HepG2 (cell line): Measurements from ENCODE around the gene CES5A. TPM values are rescaled to one million over a fixed set of nuclear protein-coding genes. Genes with fewer than 3 reads are reported as not detected.

Experiments
- ATAC-seq: fragments of 200-7000 bp; cut with Tn5 transposase; 3 replicates; pipeline ENCODE4 v1.9.1; 2020; ENCODE audit warnings: mild to moderate bottlenecking, moderate library complexity
- BruUV-seq: library from RNA; stranded (reverse); fragments of 400-500 nt; replicated peaks from 2 replicates; lab custom pipeline; 2021; lab: Mats Ljungman, UMichigan
- CTCF ChIA-PET: fragments of 300-600 bp; formaldehyde crosslinking; extraction: SDS; loops from one replicate; lab custom pipeline; 2021; ENCODE audit warnings: low total read pairs, inconsistent platforms, low intra/inter-chr PET ratio; lab: Yijun Ruan, JAX
- POLR2A ChIA-PET: fragments of 350-600 bp; sonication (Branson Sonifier 250); formaldehyde crosslinking; loops from one replicate; lab custom pipeline; 2020; ENCODE audit warnings: antibody characterized with exemption, inconsistent platforms; lab: Yijun Ruan, JAX
- DNase-seq: peaks from one replicate; pipeline ENCODE4 v3.0.0-alpha.2; 2015; ENCODE audit warnings: low spot score
- FAIRE-seq: peaks from 3 replicates; lab custom pipeline; 2011; peaks lifted over from hg19 to GRCh38; lab: Jason Lieb, UNC
- H2AFZ ChIP-seq: one replicate; pipeline ENCODE4 v1.6.1; 2011; ENCODE audit warnings: low read length, inconsistent platforms
- H3K27ac ChIP-seq: fragments of 300-600 bp; 3 replicates; pipeline ENCODE4 v1.8.0; 2011; ENCODE audit warnings: mixed run types, mild to moderate bottlenecking, mixed read lengths, low read length, inconsistent platforms; ENCODE audit not compliant: insufficient read depth; ENCODE audit errors: extremely low read length
- H3K27me3 ChIP-seq, 2 experiments: fragments of 200-600 bp in 1 of 2; 2 replicates in 1 of 2; 3 replicates in 1 of 2; pipeline versions ENCODE4 v1.6.0 to v1.8.0; 2011; ENCODE audit warnings: low read length in 2 of 2, mild to moderate bottlenecking in 2 of 2, moderate library complexity in 2 of 2, inconsistent platforms in 1 of 2; ENCODE audit not compliant: insufficient read depth in 2 of 2, control insufficient read depth in 1 of 2
- H3K36me3 ChIP-seq, 2 experiments: fragments of 200-600 bp in 1 of 2; replicated peaks in 1 of 2; 2 replicates in 1 of 2; 3 replicates in 1 of 2; pipeline versions ENCODE4 v1.5.1 to v1.8.0; 2011; ENCODE audit warnings: low read length in 2 of 2, inconsistent platforms in 1 of 2; ENCODE audit not compliant: insufficient read depth in 2 of 2, control insufficient read depth in 1 of 2
- H3K4me1 ChIP-seq: 2 replicates; pipeline ENCODE4 v1.5.1; 2012; ENCODE audit warnings: low read length, inconsistent platforms; ENCODE audit not compliant: insufficient read depth
- H3K4me2 ChIP-seq: 2 replicates; pipeline ENCODE4 v1.6.0; 2011; ENCODE audit warnings: low read depth, low read length, inconsistent platforms
- H3K4me3 ChIP-seq, 3 experiments: fragments of 200-600 bp in 1 of 3; sonication (generic), shearing (Covaris generic) in 1 of 3; replicated peaks in 1 of 3; 2 replicates each; pipeline ENCODE4 v1.5.1; 2011 to 2016; ENCODE audit warnings: low read length in 3 of 3, inconsistent platforms in 2 of 3, low read depth in 2 of 3, mild to moderate bottlenecking in 2 of 3, control low read depth in 1 of 3, mixed read lengths in 1 of 3; ENCODE audit not compliant: insufficient read depth in 1 of 3
- H3K79me2 ChIP-seq: one replicate; pipeline ENCODE4 v1.6.1; 2011; ENCODE audit warnings: low read length, inconsistent platforms; ENCODE audit not compliant: insufficient read depth
- H3K9ac ChIP-seq: 2 replicates; pipeline ENCODE4 v1.6.0; 2011; ENCODE audit warnings: mild to moderate bottlenecking, low read depth, low read length, inconsistent platforms; ENCODE audit not compliant: insufficient read depth
- H3K9me3 ChIP-seq: 2 replicates; pipeline ENCODE4 v1.5.1; 2012; ENCODE audit warnings: mild to moderate bottlenecking, low read length
- H4K20me1 ChIP-seq: 2 replicates; pipeline ENCODE4 v1.6.0; 2011; ENCODE audit warnings: inconsistent platforms, mild to moderate bottlenecking, low read length, moderate library complexity; ENCODE audit not compliant: insufficient read depth
- ARID2 ChIP-seq: sonication (generic); formaldehyde crosslinking; IDR thresholded peaks from 2 replicates; pipeline ENCODE4 v1.8.1; 2022; ENCODE audit warnings: mild to moderate bottlenecking, missing genetic modification reagents, borderline replicate concordance
- DNMT3B ChIP-seq: conservative IDR thresholded peaks from 2 replicates; pipeline ENCODE4 v1.6.1; 2016; ENCODE audit warnings: missing biosample characterization, control low read depth
- FOXK1 ChIP-seq: sonication (generic); formaldehyde crosslinking; IDR thresholded peaks from 2 replicates; pipeline ENCODE4 v1.4.0; 2020; ENCODE audit warnings: low read depth, missing genetic modification reagents, borderline replicate concordance
- MLLT10 ChIP-seq: sonication (generic); formaldehyde crosslinking; IDR thresholded peaks from 2 replicates; pipeline ENCODE4 v1.4.0; 2020; ENCODE audit warnings: missing genetic modification reagents
- NR2F6 ChIP-seq, 2 experiments: IDR thresholded peaks; 2 replicates each; pipeline ENCODE4 v1.6.1; 2016; ENCODE audit warnings: antibody characterized with exemption in 1 of 2, mild to moderate bottlenecking in 1 of 2
- TAF15 ChIP-seq: fragments of 200-400 bp; formaldehyde crosslinking; IDR thresholded peaks from one replicate; pipeline ENCODE4 v1.6.1; 2018; ENCODE audit warnings: mild to moderate bottlenecking, low read depth, low read length; ENCODE audit not compliant: poor library complexity, severe bottlenecking
- WGBS: methylation state at CpG from one replicate; pipeline ENCODE4 v1.1.6; 2017; ENCODE audit warnings: low lambda C conversion rate; 5-methylcytosine and 5-hydroxymethylcytosine counted together
- in situ Hi-C: cut with HindIII; loops from 2 replicates; pipeline ENCODE4 v1.10.0; 2017; ENCODE audit warnings: low pct_unique_long_range_greater_than_20kb; ENCODE audit not compliant: extremely low pct_ligation_motif_present
- intact Hi-C: fragments of 100-400 bp; cut with micrococcal nuclease; formaldehyde crosslinking; loops from one replicate; pipeline ENCODE4 v1.10.0; 2022; ENCODE audit not compliant: unreplicated experiment
- polyA plus RNA-seq, 8 experiments: library from polyadenylated mRNA; depleted of rRNA in 3 of 8; stranded (reverse) in 7 of 8; unstranded in 1 of 8; fragments of >200 nt; fragmentation: Illumina TruSeq in 4 of 8; extraction: Trizol in 4 of 8; gene quantifications; 2 replicates each; pipeline versions ENCODE4 v1.2.1 to v1.2.3, GENCODE V29; 2011 to 2016; ENCODE audit warnings: low read depth in 4 of 8, missing spikeins in 1 of 8, mixed read lengths in 1 of 8; ENCODE audit not compliant: insufficient read depth in 1 of 8
- total RNA-seq, 5 experiments: library from RNA; depleted of rRNA; stranded (reverse); fragments of >200 nt; fragmentation: Illumina TruSeq; extraction: Trizol; gene quantifications; 2 replicates each; pipeline ENCODE4 v1.2.3, GENCODE V29; 2016; ENCODE audit warnings: low read depth in 1 of 5
- TF ChIP-seq, protein P1 (sequence below): IDR thresholded peaks from 2 replicates; pipeline ENCODE4 v1.6.1; 2016; ENCODE audit warnings: missing compliant biosample characterization, missing genetic modification reagents, borderline replicate concordance
- TF ChIP-seq, protein P2 (sequence below): sonication (generic); formaldehyde crosslinking; IDR thresholded peaks from 2 replicates; pipeline ENCODE4 v1.5.0; 2020; ENCODE audit warnings: missing genetic modification reagents
- TF ChIP-seq, protein P3 (sequence below): sonication (generic); formaldehyde crosslinking; IDR thresholded peaks from 2 replicates; pipeline ENCODE4 v1.4.0; 2020; ENCODE audit warnings: mild to moderate bottlenecking, low read depth, missing genetic modification reagents
- TF ChIP-seq, protein P4 (sequence below): sonication (generic); formaldehyde crosslinking; IDR thresholded peaks from 2 replicates; pipeline ENCODE4 v1.8.1; 2022; ENCODE audit warnings: low read depth, mild to moderate bottlenecking, missing genetic modification reagents

The CES5A gene
- total and polyA plus RNA-seq, 2 of the 13 experiments (the other 11 are each of a cell fraction or from before 2014, with no cell fraction given), result not detected

DNA sequence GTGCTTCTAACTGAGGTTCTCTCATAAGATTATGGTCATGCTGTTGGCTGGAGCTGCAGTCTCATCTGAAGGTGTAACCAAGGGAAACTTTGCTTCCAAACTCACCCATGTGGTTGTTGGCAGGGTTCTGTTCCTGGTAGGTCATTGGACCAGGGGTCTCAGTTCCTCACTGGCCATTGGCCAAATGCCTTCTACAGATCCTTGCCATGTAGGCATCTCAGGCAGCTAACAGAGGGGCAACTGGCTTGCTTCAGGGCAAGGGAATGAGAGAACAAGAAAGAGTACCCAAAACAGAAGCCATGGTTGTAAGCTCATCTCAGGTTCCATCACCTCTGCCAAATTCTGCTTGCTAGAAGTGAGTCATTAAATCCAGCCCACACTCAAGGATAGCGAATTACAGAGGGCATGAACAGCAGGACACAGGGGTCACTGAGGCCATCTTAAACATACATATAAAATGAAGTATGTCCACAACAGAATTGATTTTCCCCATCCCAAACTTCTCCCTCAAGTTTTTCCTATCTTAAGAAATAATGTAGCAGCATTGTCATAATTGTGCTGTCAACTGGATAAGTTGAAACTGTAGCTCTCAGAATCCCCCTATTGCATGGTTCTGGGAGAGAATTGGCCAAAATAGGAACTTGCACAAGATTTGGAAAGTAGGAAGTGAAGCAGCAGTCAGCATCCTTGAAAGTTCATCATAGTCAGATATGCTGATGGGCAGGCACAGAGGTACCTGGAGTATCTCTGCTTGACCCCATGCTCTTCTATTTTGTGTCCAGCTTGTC is 42.4 kb upstream of the CES5A start:
- H3K36me3 ChIP-seq, result no peaks in the 10 kb centered on the region
- no peak for TF ChIP-seq MLLT10 (CRISPR knock-in tag)
- TF ChIP-seq FOXK1 (CRISPR knock-in tag), result no peak
- TF ChIP-seq, protein P1, sequence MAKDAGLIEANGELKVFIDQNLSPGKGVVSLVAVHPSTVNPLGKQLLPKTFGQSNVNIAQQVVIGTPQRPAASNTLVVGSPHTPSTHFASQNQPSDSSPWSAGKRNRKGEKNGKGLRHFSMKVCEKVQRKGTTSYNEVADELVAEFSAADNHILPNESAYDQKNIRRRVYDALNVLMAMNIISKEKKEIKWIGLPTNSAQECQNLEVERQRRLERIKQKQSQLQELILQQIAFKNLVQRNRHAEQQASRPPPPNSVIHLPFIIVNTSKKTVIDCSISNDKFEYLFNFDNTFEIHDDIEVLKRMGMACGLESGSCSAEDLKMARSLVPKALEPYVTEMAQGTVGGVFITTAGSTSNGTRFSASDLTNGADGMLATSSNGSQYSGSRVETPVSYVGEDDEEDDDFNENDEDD (CRISPR knock-in tag), result no peak
- no peak for TF ChIP-seq ARID2 (CRISPR knock-in tag)
- TF ChIP-seq, protein P2, sequence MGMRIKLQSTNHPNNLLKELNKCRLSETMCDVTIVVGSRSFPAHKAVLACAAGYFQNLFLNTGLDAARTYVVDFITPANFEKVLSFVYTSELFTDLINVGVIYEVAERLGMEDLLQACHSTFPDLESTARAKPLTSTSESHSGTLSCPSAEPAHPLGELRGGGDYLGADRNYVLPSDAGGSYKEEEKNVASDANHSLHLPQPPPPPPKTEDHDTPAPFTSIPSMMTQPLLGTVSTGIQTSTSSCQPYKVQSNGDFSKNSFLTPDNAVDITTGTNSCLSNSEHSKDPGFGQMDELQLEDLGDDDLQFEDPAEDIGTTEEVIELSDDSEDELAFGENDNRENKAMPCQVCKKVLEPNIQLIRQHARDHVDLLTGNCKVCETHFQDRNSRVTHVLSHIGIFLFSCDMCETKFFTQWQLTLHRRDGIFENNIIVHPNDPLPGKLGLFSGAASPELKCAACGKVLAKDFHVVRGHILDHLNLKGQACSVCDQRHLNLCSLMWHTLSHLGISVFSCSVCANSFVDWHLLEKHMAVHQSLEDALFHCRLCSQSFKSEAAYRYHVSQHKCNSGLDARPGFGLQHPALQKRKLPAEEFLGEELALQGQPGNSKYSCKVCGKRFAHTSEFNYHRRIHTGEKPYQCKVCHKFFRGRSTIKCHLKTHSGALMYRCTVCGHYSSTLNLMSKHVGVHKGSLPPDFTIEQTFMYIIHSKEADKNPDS (CRISPR knock-in tag), result no peak
- no peak for TF ChIP-seq NR2F6 (IDR thresholded peaks at IDR 0.05)
- TF ChIP-seq NR2F6 (CRISPR knock-in tag; IDR thresholded peaks at IDR 0.05), result no peak
- TF ChIP-seq, protein P3, sequence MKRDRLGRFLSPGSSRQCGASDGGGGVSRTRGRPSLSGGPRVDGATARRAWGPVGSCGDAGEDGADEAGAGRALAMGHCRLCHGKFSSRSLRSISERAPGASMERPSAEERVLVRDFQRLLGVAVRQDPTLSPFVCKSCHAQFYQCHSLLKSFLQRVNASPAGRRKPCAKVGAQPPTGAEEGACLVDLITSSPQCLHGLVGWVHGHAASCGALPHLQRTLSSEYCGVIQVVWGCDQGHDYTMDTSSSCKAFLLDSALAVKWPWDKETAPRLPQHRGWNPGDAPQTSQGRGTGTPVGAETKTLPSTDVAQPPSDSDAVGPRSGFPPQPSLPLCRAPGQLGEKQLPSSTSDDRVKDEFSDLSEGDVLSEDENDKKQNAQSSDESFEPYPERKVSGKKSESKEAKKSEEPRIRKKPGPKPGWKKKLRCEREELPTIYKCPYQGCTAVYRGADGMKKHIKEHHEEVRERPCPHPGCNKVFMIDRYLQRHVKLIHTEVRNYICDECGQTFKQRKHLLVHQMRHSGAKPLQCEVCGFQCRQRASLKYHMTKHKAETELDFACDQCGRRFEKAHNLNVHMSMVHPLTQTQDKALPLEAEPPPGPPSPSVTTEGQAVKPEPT (CRISPR knock-in tag), result no peak
- TF ChIP-seq DNMT3B (CRISPR knock-in tag), result no peak
- TF ChIP-seq, protein P4, sequence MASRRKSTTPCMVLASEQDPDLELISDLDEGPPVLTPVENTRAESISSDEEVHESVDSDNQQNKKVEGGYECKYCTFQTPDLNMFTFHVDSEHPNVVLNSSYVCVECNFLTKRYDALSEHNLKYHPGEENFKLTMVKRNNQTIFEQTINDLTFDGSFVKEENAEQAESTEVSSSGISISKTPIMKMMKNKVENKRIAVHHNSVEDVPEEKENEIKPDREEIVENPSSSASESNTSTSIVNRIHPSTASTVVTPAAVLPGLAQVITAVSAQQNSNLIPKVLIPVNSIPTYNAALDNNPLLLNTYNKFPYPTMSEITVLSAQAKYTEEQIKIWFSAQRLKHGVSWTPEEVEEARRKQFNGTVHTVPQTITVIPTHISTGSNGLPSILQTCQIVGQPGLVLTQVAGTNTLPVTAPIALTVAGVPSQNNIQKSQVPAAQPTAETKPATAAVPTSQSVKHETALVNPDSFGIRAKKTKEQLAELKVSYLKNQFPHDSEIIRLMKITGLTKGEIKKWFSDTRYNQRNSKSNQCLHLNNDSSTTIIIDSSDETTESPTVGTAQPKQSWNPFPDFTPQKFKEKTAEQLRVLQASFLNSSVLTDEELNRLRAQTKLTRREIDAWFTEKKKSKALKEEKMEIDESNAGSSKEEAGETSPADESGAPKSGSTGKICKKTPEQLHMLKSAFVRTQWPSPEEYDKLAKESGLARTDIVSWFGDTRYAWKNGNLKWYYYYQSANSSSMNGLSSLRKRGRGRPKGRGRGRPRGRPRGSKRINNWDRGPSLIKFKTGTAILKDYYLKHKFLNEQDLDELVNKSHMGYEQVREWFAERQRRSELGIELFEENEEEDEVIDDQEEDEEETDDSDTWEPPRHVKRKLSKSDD (CRISPR knock-in tag), result no peak
- TF ChIP-seq TAF15, result no peak
- TF ChIP-seq, all 625 proteins: peak for 0
- ChIA-PET CTCF (no interaction called here), POLR2A (no interaction called here)
- no peak overlapping the region for H3K9ac ChIP-seq
- no peak overlapping the region for H2AFZ ChIP-seq
- ATAC-seq (no peak), FAIRE-seq (no peak), DNase-seq (no peak)
- H3K4me2 ChIP-seq, result no peak overlapping the region
- in situ Hi-C loops (no loop called here), intact Hi-C loops (no loop called here)
- H3K4me1 ChIP-seq, result no peaks in the 10 kb centered on the region
- WGBS, result 0% methylated on average over 1 of the region's 1 CpG
- H3K27ac ChIP-seq, result no peak overlapping the region
- no peak overlapping the region for H3K4me3 ChIP-seq
- H3K79me2 ChIP-seq, result no peaks in the 10 kb centered on the region
- peaks cover 0 to 1% of the 10 kb centered on the region in 2 experiments; a peak in 1 of 5 replicates for H3K27me3 ChIP-seq
- no peaks in the 10 kb centered on the region for H3K9me3 ChIP-seq
- no peaks in the 10 kb centered on the region for H4K20me1 ChIP-seq
- BruUV-seq, result no TSS peak
